ENCODE results near the gene NUP188.
"Not testable (repeated sequence)": the region's sequence is repeated elsewhere in the genome, so short reads cannot be mapped to it uniquely, and the experiment has no call there.

- TF ChIP-seq CTCF (tag by site-specific recombination; IDR thresholded peaks at IDR 0.05); ZSCAN16 (tag by site-specific recombination; IDR thresholded peaks at IDR 0.05); ATF2 (tag by site-specific recombination; IDR thresholded peaks at IDR 0.05; ENCODE audit: low read depth); ZNF350 (tag by site-specific recombination; IDR thresholded peaks at IDR 0.05); HOXC10 (CRISPR knock-in tag; IDR thresholded peaks at IDR 0.05); YY1 (tag by site-specific recombination; IDR thresholded peaks at IDR 0.05); ZBTB7A (tag by site-specific recombination; IDR thresholded peaks at IDR 0.05; ENCODE audit: low read depth); SALL2 (tag by site-specific recombination; IDR thresholded peaks at IDR 0.05; ENCODE audit: borderline replicate concordance); BCL11B (tag by site-specific recombination; IDR thresholded peaks at IDR 0.05; ENCODE audit: low read depth); ZBTB8A (tag by site-specific recombination; IDR thresholded peaks at IDR 0.05): not testable (repeated sequence)
- TF ChIP-seq, protein P1, sequence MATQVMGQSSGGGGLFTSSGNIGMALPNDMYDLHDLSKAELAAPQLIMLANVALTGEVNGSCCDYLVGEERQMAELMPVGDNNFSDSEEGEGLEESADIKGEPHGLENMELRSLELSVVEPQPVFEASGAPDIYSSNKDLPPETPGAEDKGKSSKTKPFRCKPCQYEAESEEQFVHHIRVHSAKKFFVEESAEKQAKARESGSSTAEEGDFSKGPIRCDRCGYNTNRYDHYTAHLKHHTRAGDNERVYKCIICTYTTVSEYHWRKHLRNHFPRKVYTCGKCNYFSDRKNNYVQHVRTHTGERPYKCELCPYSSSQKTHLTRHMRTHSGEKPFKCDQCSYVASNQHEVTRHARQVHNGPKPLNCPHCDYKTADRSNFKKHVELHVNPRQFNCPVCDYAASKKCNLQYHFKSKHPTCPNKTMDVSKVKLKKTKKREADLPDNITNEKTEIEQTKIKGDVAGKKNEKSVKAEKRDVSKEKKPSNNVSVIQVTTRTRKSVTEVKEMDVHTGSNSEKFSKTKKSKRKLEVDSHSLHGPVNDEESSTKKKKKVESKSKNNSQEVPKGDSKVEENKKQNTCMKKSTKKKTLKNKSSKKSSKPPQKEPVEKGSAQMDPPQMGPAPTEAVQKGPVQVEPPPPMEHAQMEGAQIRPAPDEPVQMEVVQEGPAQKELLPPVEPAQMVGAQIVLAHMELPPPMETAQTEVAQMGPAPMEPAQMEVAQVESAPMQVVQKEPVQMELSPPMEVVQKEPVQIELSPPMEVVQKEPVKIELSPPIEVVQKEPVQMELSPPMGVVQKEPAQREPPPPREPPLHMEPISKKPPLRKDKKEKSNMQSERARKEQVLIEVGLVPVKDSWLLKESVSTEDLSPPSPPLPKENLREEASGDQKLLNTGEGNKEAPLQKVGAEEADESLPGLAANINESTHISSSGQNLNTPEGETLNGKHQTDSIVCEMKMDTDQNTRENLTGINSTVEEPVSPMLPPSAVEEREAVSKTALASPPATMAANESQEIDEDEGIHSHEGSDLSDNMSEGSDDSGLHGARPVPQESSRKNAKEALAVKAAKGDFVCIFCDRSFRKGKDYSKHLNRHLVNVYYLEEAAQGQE (tag by site-specific recombination; IDR thresholded peaks at IDR 0.05) = not testable (repeated sequence)
- TF ChIP-seq, protein P2, sequence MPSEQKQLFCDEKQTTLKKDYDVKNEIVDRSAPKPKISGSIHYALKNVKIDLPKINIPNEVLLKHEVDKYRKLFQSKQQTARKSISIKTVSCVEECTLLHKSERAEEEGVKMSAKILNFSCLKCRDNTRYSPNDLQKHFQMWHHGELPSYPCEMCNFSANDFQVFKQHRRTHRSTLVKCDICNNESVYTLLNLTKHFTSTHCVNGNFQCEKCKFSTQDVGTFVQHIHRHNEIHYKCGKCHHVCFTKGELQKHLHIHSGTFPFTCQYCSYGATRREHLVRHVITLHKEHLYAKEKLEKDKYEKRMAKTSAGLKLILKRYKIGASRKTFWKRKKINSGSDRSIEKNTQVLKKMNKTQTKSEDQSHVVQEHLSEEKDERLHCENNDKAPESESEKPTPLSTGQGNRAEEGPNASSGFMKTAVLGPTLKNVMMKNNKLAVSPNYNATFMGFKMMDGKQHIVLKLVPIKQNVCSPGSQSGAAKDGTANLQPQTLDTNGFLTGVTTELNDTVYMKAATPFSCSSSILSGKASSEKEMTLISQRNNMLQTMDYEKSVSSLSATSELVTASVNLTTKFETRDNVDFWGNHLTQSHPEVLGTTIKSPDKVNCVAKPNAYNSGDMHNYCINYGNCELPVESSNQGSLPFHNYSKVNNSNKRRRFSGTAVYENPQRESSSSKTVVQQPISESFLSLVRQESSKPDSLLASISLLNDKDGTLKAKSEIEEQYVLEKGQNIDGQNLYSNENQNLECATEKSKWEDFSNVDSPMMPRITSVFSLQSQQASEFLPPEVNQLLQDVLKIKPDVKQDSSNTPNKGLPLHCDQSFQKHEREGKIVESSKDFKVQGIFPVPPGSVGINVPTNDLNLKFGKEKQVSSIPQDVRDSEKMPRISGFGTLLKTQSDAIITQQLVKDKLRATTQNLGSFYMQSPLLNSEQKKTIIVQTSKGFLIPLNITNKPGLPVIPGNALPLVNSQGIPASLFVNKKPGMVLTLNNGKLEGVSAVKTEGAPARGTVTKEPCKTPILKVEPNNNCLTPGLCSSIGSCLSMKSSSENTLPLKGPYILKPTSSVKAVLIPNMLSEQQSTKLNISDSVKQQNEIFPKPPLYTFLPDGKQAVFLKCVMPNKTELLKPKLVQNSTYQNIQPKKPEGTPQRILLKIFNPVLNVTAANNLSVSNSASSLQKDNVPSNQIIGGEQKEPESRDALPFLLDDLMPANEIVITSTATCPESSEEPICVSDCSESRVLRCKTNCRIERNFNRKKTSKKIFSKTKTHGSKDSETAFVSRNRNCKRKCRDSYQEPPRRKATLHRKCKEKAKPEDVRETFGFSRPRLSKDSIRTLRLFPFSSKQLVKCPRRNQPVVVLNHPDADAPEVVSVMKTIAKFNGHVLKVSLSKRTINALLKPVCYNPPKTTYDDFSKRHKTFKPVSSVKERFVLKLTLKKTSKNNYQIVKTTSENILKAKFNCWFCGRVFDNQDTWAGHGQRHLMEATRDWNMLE (tag by site-specific recombination; conservative IDR thresholded peaks at IDR 0.05; ENCODE audit: low read depth) = not testable (repeated sequence)
- TF ChIP-seq, protein P3, sequence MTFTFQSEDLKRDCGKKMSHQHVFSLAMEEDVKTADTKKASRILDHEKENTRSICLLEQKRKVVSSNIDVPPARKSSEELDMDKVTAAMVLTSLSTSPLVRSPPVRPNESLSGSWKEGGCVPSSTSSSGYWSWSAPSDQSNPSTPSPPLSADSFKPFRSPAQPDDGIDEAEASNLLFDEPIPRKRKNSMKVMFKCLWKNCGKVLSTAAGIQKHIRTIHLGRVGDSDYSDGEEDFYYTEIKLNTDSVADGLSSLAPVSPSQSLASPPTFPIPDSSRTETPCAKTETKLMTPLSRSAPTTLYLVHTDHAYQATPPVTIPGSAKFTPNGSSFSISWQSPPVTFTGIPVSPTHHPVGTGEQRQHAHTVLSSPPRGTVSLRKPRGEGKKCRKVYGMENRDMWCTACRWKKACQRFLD (tag by site-specific recombination; IDR thresholded peaks at IDR 0.05) = not testable (repeated sequence)
- TF ChIP-seq, protein P4, sequence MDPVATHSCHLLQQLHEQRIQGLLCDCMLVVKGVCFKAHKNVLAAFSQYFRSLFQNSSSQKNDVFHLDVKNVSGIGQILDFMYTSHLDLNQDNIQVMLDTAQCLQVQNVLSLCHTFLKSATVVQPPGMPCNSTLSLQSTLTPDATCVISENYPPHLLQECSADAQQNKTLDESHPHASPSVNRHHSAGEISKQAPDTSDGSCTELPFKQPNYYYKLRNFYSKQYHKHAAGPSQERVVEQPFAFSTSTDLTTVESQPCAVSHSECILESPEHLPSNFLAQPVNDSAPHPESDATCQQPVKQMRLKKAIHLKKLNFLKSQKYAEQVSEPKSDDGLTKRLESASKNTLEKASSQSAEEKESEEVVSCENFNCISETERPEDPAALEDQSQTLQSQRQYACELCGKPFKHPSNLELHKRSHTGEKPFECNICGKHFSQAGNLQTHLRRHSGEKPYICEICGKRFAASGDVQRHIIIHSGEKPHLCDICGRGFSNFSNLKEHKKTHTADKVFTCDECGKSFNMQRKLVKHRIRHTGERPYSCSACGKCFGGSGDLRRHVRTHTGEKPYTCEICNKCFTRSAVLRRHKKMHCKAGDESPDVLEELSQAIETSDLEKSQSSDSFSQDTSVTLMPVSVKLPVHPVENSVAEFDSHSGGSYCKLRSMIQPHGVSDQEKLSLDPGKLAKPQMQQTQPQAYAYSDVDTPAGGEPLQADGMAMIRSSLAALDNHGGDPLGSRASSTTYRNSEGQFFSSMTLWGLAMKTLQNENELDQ (tag by site-specific recombination; IDR thresholded peaks at IDR 0.05; ENCODE audit: low read depth) = not testable (repeated sequence)
Measured at GRCh38 chr9:128961403-128961802, 13.9 kb downstream of the NUP188 start.

All from HEK293 (cell line).